Liver (tissue), 9 donors: ENCODE measurements around the gene DYNLT2. TPM values are rescaled to one million over a fixed set of nuclear protein-coding genes. Genes with fewer than 3 reads are reported as not detected.

ENCODE experiments used
- DNase-seq: peaks from one replicate; pipeline ENCODE4 v3.0.0-alpha.2; 2017; ENCODE audit warnings: low spot score
- H3K27ac ChIP-seq, 2 donors: one replicate each; pipeline ENCODE4 v1.7.0; 2013; ENCODE audit warnings: inconsistent platforms in 2 of 2, low read length in 2 of 2, control low read depth in 1 of 2, low read depth in 1 of 2, mild to moderate bottlenecking in 1 of 2
- H3K27me3 ChIP-seq, 4 donors: one replicate each; pipeline versions ENCODE4 v1.6.1 to v1.7.0; 2013; ENCODE audit warnings: low read length in 3 of 4, inconsistent platforms in 1 of 4, mild to moderate bottlenecking in 1 of 4, moderate library complexity in 1 of 4; ENCODE audit not compliant: control insufficient read depth in 4 of 4, insufficient read depth in 4 of 4
- H3K36me3 ChIP-seq, 4 donors: one replicate each; pipeline versions ENCODE4 v1.6.1 to v1.7.0; 2013; ENCODE audit warnings: low read length in 3 of 4, mild to moderate bottlenecking in 3 of 4, low read depth in 1 of 4, moderate library complexity in 1 of 4; ENCODE audit not compliant: control insufficient read depth in 4 of 4, insufficient read depth in 3 of 4
- H3K4me1 ChIP-seq, 4 donors: one replicate each; pipeline versions ENCODE4 v1.6.1 to v1.7.0; 2013; ENCODE audit warnings: low read length in 3 of 4, mild to moderate bottlenecking in 3 of 4, moderate library complexity in 1 of 4; ENCODE audit not compliant: control insufficient read depth in 4 of 4, insufficient read depth in 4 of 4
- H3K4me3 ChIP-seq, 3 donors: one replicate each; pipeline versions ENCODE4 v1.6.1 to v1.7.0; 2013; ENCODE audit warnings: low read length in 3 of 3, control low read depth in 1 of 3, low read depth in 1 of 3, mild to moderate bottlenecking in 1 of 3
- H3K9ac ChIP-seq, 2 donors: one replicate each; pipeline ENCODE4 v1.7.0; 2013; ENCODE audit warnings: low read length in 2 of 2, mild to moderate bottlenecking in 2 of 2, moderate library complexity in 2 of 2, control low read depth in 1 of 2, low read depth in 1 of 2
- H3K9me3 ChIP-seq, 4 donors: one replicate each; pipeline versions ENCODE4 v1.6.1 to v1.7.0; 2013; ENCODE audit warnings: low read length in 3 of 4; ENCODE audit not compliant: control insufficient read depth in 4 of 4
- ATF3 ChIP-seq: IDR thresholded peaks from 2 replicates; pipeline ENCODE4 v1.6.1; 2016; ENCODE audit warnings: antibody characterized with exemption
- CTCF ChIP-seq: fragments of 150-350 bp; IDR thresholded peaks from 2 replicates; pipeline ENCODE4 v1.5.1; 2017; ENCODE audit warnings: improper control_type of control experiment, low read depth, low read length; ENCODE audit not compliant: missing input control
- EGR1 ChIP-seq, 2 donors: IDR thresholded peaks; 2 replicates each; pipeline ENCODE4 v1.6.1; 2016 to 2018; ENCODE audit warnings: antibody characterized with exemption in 2 of 2, low read depth in 2 of 2
- FOXA1 ChIP-seq: IDR thresholded peaks from 2 replicates; pipeline ENCODE4 v1.6.1; 2016; ENCODE audit warnings: antibody characterized with exemption
- FOXA2 ChIP-seq: IDR thresholded peaks from 2 replicates; pipeline ENCODE4 v1.6.1; 2016; ENCODE audit warnings: antibody characterized with exemption
- GABPA ChIP-seq, 2 donors: IDR thresholded peaks in 1 of 2; conservative IDR thresholded peaks in 1 of 2; 2 replicates each; pipeline ENCODE4 v1.6.1; 2016; ENCODE audit warnings: antibody characterized with exemption in 2 of 2, mild to moderate bottlenecking in 1 of 2, moderate library complexity in 1 of 2
- HNF4A ChIP-seq, 2 donors: conservative IDR thresholded peaks; 2 replicates each; pipeline ENCODE4 v1.6.1; 2016; ENCODE audit warnings: antibody characterized with exemption in 2 of 2, mild to moderate bottlenecking in 2 of 2
- HNF4G ChIP-seq: IDR thresholded peaks from 2 replicates; pipeline ENCODE4 v1.6.1; 2016; ENCODE audit warnings: antibody characterized with exemption
- JUND ChIP-seq, 2 donors: IDR thresholded peaks; 2 replicates each; pipeline ENCODE4 v1.6.1; 2016; ENCODE audit warnings: antibody characterized with exemption in 2 of 2
- MAX ChIP-seq: IDR thresholded peaks from 2 replicates; pipeline ENCODE4 v1.6.1; 2016; ENCODE audit warnings: antibody characterized with exemption
- NR2F2 ChIP-seq: IDR thresholded peaks from 2 replicates; pipeline ENCODE4 v1.6.1; 2016; ENCODE audit warnings: antibody characterized with exemption
- RAD21 ChIP-seq, 2 donors: IDR thresholded peaks; 2 replicates each; pipeline ENCODE4 v1.6.1; 2016; ENCODE audit warnings: antibody characterized with exemption in 2 of 2, mild to moderate bottlenecking in 2 of 2
- REST ChIP-seq: IDR thresholded peaks from 2 replicates; pipeline ENCODE4 v1.6.1; 2016; ENCODE audit warnings: antibody characterized with exemption, mild to moderate bottlenecking
- RXRA ChIP-seq, 2 donors: IDR thresholded peaks; 2 replicates each; pipeline ENCODE4 v1.6.1; 2017 to 2018; ENCODE audit warnings: antibody characterized with exemption in 2 of 2, mild to moderate bottlenecking in 1 of 2
- SP1 ChIP-seq: IDR thresholded peaks from 2 replicates; pipeline ENCODE4 v1.6.1; 2018; ENCODE audit warnings: antibody characterized with exemption, mild to moderate bottlenecking
- TAF1 ChIP-seq: conservative IDR thresholded peaks from 2 replicates; pipeline ENCODE4 v1.6.1; 2016; ENCODE audit warnings: antibody characterized with exemption, mild to moderate bottlenecking
- YY1 ChIP-seq: IDR thresholded peaks from 2 replicates; pipeline ENCODE4 v1.6.1; 2016; ENCODE audit warnings: antibody characterized with exemption, mild to moderate bottlenecking
- ZBTB33 ChIP-seq: IDR thresholded peaks from 2 replicates; pipeline ENCODE4 v1.6.1; 2016; ENCODE audit warnings: antibody characterized with exemption
- WGBS: extraction: QIAGEN DNeasy Blood & Tissue Kit; methylation state at CpG from one replicate; pipeline ENCODE4 v1.1.7; 2013; 5-methylcytosine and 5-hydroxymethylcytosine counted together
- polyA plus RNA-seq, 2 donors: library from polyadenylated mRNA; stranded (reverse) in 1 of 2; unstranded in 1 of 2; fragments of 200-250 nt in 1 of 2; fragments of >200 nt in 1 of 2; fragmentation: Nextera tagmentation in 1 of 2; extraction: Ambion mirVana in 1 of 2; gene quantifications; one replicate each; pipeline versions ENCODE4 v1.2.1 to v1.2.3, GENCODE V29; 2013 to 2015
- total RNA-seq, 2 donors: library from RNA; depleted of rRNA; stranded (reverse); fragments of >200 nt; gene quantifications; one replicate each; pipeline ENCODE4 v1.2.3, GENCODE V29; 2014
- donor health status: healthy.
- donor health status: healthy.
- donor health status: healthy.
- donor health status: healthy.
- donor health status: healthy.

DYNLT2 gene
- total and polyA plus RNA-seq, 4 donors = 0.37 to 2.3 (median 1.2) TPM

- Histone ChIP-seq H3K4me3 (peak overlapping the region in 1 of 3 donors; percentile 98), H3K36me3 (no peaks in the 10 kb centered on the region), H3K27me3 (no peaks in the 10 kb centered on the region), H3K9me3 (no peaks in the 10 kb centered on the region), H3K4me1 (peaks cover 2 to 22% (median 15%) of the 10 kb centered on the region in 4 donors), H3K9ac (no peak overlapping the region), H3K27ac (peak overlapping the region; percentile 77 to 89)
- WGBS = under 1% methylated on average over 89 of the region's 89 CpGs
- TF ChIP-seq HNF4A (conservative IDR thresholded peaks at IDR 0.05) (no peak), JUND (IDR thresholded peaks at IDR 0.05) (no peak), YY1 (no peak), ZBTB33 (no peak), EGR1 (IDR thresholded peaks at IDR 0.05; ENCODE audit: low read depth in 2 of 2) (no peak)
- no peak for DNase-seq
Measured at GRCh38 chr6:169723991-169724493, 27.3 kb downstream of the DYNLT2 start.

GRCh38 chr6:169723200-169723909 is 28.0 kb downstream of the DYNLT2 start:
- Histone ChIP-seq H3K9ac (peak overlapping the region; percentile 81 to 97), H3K4me1 (peaks cover 2 to 22% (median 15%) of the 10 kb centered on the region in 4 donors), H3K9me3 (no peaks in the 10 kb centered on the region), H3K27me3 (no peaks in the 10 kb centered on the region), H3K27ac (peak overlapping the region; percentile 92 to 95), H3K36me3 (no peaks in the 10 kb centered on the region), H3K4me3 (peak overlapping the region; percentile 91 to 98 (median 95))
- peak; percentile 78 for DNase-seq
- under 1% methylated on average over 70 of the region's 70 CpGs for WGBS
- no peak for TF ChIP-seq REST
- TF ChIP-seq MAX = no peak
- no peak for TF ChIP-seq HNF4A (conservative IDR thresholded peaks at IDR 0.05)
- no peak for TF ChIP-seq FOXA2
- TF ChIP-seq NR2F2 = no peak
- no peak for TF ChIP-seq CTCF
- TF ChIP-seq SP1 = no peak
- peak in 1 of 2 donors; percentile 30 for TF ChIP-seq RXRA (IDR thresholded peaks at IDR 0.05)
- no peak for TF ChIP-seq HNF4G
- no peak for TF ChIP-seq JUND (IDR thresholded peaks at IDR 0.05)
- TF ChIP-seq EGR1 (IDR thresholded peaks at IDR 0.05; ENCODE audit: low read depth in 2 of 2) = no peak
- TF ChIP-seq YY1 = peak; percentile 50
- peak in 1 of 2 donors; percentile 46 for TF ChIP-seq GABPA (IDR thresholded peaks at IDR 0.05 in 1 of 2, conservative IDR thresholded peaks at IDR 0.05 in 1 of 2)
- no peak for TF ChIP-seq FOXA1
- TF ChIP-seq ZBTB33 = no peak
- no peak for TF ChIP-seq ATF3
- no peak for TF ChIP-seq TAF1
- peak in 1 of 2 donors; percentile 36 for TF ChIP-seq RAD21 (IDR thresholded peaks at IDR 0.05)
